SU-DHL-6 (cell line): ENCODE measurements around the gene BTBD9.

ENCODE experiments used
- EZH2phosphoT487 ChIP-seq: fragments of 200-600 bp; sonication (generic), shearing (Covaris generic); conservative IDR thresholded peaks from 2 replicates; pipeline ENCODE4 v1.6.1; 2018; ENCODE audit warnings: mild to moderate bottlenecking, antibody characterized with exemption, low read length, moderate library complexity, mixed read lengths
- TF ChIP-seq, protein P1 (sequence below): fragments of 200-600 bp; sonication (generic); IDR thresholded peaks from one replicate; pipeline ENCODE4 v1.5.1; 2017; ENCODE audit warnings: antibody characterized with exemption, mild to moderate bottlenecking, low read length, moderate library complexity; ENCODE audit not compliant: insufficient read depth, poor library complexity, severe bottlenecking

DNA sequence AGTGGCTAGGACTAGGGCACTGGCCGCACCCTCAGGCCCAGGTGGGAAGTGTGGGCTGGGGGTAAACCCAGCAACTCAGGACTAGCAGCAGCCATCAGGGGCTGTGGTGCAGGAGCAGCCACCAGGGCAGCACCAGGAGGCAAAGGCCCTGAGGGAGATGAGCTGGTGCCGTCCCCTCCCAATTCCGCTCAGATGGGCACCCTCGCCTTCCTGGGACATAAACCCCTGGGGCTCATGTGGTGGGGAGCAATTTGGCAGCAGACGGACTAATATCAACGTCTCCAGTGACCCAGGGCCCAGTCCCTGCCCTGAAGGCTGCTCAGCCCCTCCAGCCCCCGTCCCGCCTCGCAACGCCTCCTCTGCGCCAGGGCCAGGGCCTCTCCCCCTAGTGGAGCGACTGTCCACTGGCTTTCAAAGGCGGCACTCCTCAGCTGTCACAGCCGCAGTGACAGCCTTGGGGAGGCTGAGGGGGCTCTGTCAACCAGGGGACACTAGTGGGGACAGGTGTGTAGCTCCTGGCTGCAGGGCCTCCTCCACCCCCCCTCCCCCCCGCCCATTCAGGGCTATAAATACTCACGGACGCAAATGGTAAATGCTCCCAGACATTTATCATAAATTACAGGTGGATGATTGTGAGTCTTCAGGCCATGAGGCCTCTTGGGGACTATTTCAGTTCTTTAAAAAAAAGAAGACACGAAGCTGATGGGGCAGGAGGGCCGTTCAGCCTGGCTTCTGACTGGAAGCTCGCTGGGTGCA lies 470.3 kb downstream of the BTBD9 start:
- TF ChIP-seq, protein P1, sequence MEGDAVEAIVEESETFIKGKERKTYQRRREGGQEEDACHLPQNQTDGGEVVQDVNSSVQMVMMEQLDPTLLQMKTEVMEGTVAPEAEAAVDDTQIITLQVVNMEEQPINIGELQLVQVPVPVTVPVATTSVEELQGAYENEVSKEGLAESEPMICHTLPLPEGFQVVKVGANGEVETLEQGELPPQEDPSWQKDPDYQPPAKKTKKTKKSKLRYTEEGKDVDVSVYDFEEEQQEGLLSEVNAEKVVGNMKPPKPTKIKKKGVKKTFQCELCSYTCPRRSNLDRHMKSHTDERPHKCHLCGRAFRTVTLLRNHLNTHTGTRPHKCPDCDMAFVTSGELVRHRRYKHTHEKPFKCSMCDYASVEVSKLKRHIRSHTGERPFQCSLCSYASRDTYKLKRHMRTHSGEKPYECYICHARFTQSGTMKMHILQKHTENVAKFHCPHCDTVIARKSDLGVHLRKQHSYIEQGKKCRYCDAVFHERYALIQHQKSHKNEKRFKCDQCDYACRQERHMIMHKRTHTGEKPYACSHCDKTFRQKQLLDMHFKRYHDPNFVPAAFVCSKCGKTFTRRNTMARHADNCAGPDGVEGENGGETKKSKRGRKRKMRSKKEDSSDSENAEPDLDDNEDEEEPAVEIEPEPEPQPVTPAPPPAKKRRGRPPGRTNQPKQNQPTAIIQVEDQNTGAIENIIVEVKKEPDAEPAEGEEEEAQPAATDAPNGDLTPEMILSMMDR: no peak
- no peak for TF ChIP-seq EZH2phosphoT487
